Measurements from ENCODE around the gene PTCSC3.

Gene PTCSC3
- long read RNA-seq, result 0 reads

DNA sequence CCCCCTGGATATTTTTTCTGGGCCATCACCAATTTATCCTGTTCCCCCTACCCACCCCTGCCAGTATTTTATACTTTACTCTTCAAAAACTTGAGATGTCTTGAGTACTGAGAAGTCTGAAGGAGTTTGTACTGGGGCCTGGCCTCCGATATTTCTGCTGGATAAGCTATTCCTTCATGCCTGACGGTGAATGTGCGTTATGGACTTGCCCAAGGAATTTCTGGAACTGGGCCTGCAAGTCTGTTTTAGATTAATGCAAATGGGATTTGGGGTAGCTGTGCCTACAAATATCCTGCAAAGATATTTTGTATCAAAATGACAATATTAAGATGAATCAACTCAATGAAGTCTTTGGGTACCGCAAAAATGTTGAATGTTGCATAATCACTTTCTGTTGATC lies at the start of gene PTCSC3:
PTCSC3 (minus strand) TSS at position 199 of the 400 bp plus-strand sequence.
- no peak for DNase-seq (ENCODE audit: low read depth in 1 of 2, low spot score in 1 of 2)
- H3K27ac ChIP-seq (replicated peaks), result no peak within 1 kb of the TSS
- no peak within 1 kb of the TSS for H3K4me3 ChIP-seq (replicated peaks; ENCODE audit: insufficient read depth, low read length)
- TF ChIP-seq, protein P1, sequence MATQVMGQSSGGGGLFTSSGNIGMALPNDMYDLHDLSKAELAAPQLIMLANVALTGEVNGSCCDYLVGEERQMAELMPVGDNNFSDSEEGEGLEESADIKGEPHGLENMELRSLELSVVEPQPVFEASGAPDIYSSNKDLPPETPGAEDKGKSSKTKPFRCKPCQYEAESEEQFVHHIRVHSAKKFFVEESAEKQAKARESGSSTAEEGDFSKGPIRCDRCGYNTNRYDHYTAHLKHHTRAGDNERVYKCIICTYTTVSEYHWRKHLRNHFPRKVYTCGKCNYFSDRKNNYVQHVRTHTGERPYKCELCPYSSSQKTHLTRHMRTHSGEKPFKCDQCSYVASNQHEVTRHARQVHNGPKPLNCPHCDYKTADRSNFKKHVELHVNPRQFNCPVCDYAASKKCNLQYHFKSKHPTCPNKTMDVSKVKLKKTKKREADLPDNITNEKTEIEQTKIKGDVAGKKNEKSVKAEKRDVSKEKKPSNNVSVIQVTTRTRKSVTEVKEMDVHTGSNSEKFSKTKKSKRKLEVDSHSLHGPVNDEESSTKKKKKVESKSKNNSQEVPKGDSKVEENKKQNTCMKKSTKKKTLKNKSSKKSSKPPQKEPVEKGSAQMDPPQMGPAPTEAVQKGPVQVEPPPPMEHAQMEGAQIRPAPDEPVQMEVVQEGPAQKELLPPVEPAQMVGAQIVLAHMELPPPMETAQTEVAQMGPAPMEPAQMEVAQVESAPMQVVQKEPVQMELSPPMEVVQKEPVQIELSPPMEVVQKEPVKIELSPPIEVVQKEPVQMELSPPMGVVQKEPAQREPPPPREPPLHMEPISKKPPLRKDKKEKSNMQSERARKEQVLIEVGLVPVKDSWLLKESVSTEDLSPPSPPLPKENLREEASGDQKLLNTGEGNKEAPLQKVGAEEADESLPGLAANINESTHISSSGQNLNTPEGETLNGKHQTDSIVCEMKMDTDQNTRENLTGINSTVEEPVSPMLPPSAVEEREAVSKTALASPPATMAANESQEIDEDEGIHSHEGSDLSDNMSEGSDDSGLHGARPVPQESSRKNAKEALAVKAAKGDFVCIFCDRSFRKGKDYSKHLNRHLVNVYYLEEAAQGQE (IDR thresholded peaks at IDR 0.05; ENCODE audit: insufficient replicate concordance, low read depth), result no peak
- TF ChIP-seq SPI1 (IDR thresholded peaks at IDR 0.05; ENCODE audit: borderline replicate concordance, low read depth), result no peak
- TF ChIP-seq, protein P2, sequence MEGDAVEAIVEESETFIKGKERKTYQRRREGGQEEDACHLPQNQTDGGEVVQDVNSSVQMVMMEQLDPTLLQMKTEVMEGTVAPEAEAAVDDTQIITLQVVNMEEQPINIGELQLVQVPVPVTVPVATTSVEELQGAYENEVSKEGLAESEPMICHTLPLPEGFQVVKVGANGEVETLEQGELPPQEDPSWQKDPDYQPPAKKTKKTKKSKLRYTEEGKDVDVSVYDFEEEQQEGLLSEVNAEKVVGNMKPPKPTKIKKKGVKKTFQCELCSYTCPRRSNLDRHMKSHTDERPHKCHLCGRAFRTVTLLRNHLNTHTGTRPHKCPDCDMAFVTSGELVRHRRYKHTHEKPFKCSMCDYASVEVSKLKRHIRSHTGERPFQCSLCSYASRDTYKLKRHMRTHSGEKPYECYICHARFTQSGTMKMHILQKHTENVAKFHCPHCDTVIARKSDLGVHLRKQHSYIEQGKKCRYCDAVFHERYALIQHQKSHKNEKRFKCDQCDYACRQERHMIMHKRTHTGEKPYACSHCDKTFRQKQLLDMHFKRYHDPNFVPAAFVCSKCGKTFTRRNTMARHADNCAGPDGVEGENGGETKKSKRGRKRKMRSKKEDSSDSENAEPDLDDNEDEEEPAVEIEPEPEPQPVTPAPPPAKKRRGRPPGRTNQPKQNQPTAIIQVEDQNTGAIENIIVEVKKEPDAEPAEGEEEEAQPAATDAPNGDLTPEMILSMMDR (IDR thresholded peaks at IDR 0.05; ENCODE audit: insufficient read depth, low read length), result no peak
- TF ChIP-seq GABPA (IDR thresholded peaks at IDR 0.05; ENCODE audit: low read depth), result no peak
- TF ChIP-seq POLR2AphosphoS5 (IDR thresholded peaks at IDR 0.05; ENCODE audit: low read depth), result no peak
- no peaks in the 10 kb centered on the region for H3K27me3 ChIP-seq (ENCODE audit: insufficient read depth, poor library complexity, severe bottlenecking)

DNA sequence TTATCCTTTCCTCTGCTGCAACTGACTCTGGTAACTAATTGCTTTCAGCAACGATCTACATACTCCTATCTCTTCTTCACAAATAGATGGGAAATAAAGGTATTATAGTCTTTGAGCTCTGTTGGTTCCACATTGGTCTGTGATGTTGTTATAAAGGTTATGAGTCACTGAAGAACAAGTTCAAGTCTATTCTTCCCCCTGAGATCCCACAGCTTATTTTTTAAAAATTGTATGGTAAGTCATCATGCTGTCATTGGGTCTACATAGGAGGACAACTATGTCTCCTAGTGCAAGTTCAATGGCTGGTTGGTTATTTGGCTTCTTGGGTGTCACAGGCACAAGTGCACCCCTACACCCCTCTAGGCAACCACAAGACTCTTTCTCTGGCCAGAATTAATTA lies 49.6 kb upstream of the PTCSC3 start:
- H3K27me3 ChIP-seq (ENCODE audit: insufficient read depth, poor library complexity, severe bottlenecking), result no peaks in the 10 kb centered on the region
- no peak overlapping the region for H3K4me3 ChIP-seq (replicated peaks; ENCODE audit: insufficient read depth, low read length)
- TF ChIP-seq, protein P2 (IDR thresholded peaks at IDR 0.05; ENCODE audit: insufficient read depth, low read length), result no peak
- TF ChIP-seq SPI1 (IDR thresholded peaks at IDR 0.05; ENCODE audit: borderline replicate concordance, low read depth) (no peak), GABPA (IDR thresholded peaks at IDR 0.05; ENCODE audit: low read depth) (no peak), POLR2AphosphoS5 (IDR thresholded peaks at IDR 0.05; ENCODE audit: low read depth) (no peak)
- TF ChIP-seq, protein P1 (IDR thresholded peaks at IDR 0.05; ENCODE audit: insufficient replicate concordance, low read depth), result no peak
- H3K27ac ChIP-seq (replicated peaks), result no peak overlapping the region
- no peak for DNase-seq (ENCODE audit: low read depth in 1 of 2, low spot score in 1 of 2)

DNA sequence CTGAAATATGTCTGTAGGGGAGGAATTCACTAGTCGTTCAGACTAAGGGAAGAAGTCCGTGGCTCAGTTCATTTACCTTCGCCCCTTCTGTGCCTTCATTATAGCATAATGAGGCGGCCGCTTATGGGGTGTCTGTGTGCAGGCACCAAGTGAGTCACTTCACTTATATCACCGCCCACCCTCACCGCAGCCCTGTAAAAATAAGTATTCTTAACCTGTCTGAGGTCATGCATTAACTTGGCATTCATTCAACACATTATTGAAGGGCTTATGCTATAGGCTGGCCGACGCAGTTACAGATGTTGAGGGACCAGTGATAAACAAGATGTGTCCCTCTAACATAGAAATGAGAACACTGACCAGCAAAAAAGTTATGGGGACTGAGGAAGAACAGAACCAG lies 47.7 kb upstream of the PTCSC3 start:
- H3K27ac ChIP-seq (replicated peaks), result no peak overlapping the region
- no peak for DNase-seq (ENCODE audit: low read depth in 1 of 2, low spot score in 1 of 2)
- TF ChIP-seq, protein P1 (IDR thresholded peaks at IDR 0.05; ENCODE audit: insufficient replicate concordance, low read depth), result no peak
- no peak for TF ChIP-seq SPI1 (IDR thresholded peaks at IDR 0.05; ENCODE audit: borderline replicate concordance, low read depth)
- TF ChIP-seq POLR2AphosphoS5 (IDR thresholded peaks at IDR 0.05; ENCODE audit: low read depth), result no peak
- TF ChIP-seq GABPA (IDR thresholded peaks at IDR 0.05; ENCODE audit: low read depth), result no peak
- no peaks in the 10 kb centered on the region for H3K27me3 ChIP-seq (ENCODE audit: insufficient read depth, poor library complexity, severe bottlenecking)
- no peak overlapping the region for H3K4me3 ChIP-seq (replicated peaks; ENCODE audit: insufficient read depth, low read length)

Measured in HL-60 (cell line).